Measurements from ENCODE around the gene GPR141. TPM values are rescaled to one million over a fixed set of nuclear protein-coding genes. Genes with fewer than 3 reads are reported as not detected.
"Not testable (repeated sequence)": the region's sequence is repeated elsewhere in the genome, so short reads cannot be mapped to it uniquely, and the experiment has no call there.

GPR141 gene
- total RNA-seq, 1 donor from 2014 or later = 0.38 TPM

DNA sequence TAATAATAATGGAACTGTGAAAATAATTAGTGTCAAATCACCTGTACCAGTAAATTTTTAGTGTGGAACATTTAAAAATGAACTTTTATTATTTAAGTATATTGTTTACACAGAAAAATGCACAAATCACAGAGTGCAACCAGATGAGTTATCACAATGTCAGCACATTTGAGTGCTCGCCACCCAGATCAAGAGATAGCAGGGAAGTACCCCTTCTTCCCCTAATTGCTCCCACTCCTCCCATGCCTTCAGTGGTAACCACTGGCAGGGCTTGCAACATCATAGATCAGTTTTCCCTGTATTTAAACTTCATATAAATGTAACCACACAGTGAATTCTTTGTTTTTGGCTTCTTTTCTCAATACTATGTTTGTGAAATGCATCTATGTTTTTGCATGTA, 7.8 kb upstream of the GPR141 start:
- ATAC-seq (ENCODE audit: poor library complexity) (no peak), DNase-seq (no peak)
- intact Hi-C loops (cut with DNase I) = no loop called here

DNA sequence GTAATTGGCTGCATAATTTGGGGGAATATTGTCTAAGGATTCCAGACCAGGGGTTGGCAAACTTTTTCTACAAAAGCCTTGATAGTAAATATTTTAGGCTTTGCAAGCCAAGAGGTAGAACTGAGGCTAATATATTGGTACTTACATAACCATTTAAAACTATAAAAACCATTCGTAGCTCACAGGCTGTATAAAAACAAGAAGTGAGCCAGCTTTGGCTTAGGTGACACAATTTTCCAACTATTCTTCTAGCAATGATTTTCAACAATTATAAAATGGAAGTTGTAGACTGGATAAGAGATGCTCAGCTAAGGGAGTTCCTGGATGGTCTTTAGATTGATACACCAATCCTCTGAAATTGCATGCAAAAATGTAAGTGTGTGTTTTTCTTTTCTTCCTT, 1.4 kb downstream of the GPR141 start:
- ATAC-seq (ENCODE audit: poor library complexity) (no peak), DNase-seq (no peak)
- intact Hi-C loops (cut with DNase I) = no loop called here

DNA sequence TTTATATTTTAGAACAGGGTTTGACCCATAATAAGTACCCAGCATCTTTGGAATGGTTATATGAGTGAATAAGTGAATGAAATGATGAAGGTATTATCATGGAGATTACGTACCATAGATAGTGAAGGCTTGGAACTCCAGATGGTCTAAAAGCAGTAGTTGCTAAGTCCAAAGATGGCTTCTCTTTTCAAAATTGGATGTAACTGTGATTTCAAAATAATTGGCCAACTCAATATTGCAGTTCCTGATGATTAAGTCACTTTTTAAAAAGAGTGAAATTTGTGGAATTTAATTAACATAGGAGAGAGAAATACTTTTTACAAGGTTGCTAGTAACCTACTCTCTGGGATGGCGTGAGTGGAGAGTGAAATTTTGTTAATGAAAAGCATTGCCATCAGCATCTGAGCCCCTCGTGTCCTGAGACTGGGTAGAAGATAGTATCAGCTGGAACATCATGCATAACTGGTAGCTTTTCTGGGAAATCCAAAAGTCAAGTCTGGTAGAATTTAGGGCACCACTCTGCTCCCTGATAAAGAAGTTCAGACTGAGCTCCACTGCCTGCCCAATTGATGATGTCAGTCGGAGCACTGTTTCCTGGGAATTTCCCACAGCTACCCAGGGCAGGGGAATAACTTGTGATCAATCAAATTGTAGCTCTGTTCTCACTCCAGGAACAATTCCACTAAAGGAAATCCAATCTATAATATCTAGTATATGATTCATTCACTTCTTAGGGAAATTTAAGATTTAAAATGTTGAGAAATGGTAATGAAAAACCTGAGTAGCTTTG, 3.2 kb downstream of the GPR141 start:
- ATAC-seq (ENCODE audit: poor library complexity) (no peak), DNase-seq (no peak)
- intact Hi-C loops (cut with DNase I) = no loop called here

DNA sequence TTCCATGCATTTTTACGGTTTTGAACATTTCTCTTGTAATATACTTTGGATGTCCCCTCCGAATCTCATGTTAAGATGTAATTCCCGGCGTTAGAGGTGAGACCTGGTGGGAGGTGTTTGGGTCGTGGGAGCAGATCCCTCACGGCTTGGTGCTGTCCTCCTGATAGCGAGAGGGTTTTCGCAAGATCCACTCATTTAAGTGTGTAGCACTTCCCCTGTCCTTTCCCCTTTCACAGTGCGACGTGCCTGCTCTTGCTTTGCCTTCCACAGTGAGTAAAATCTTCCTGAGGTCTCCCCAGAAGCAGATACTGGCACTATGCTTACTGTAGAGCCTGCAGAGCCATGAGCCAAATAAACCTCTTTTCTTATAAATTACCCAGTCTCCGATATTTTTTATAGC, 6.6 kb downstream of the GPR141 start:
- intact Hi-C loops (cut with DNase I) = no loop called here
- DNase-seq (no peak), ATAC-seq (ENCODE audit: poor library complexity) (no peak)

DNA sequence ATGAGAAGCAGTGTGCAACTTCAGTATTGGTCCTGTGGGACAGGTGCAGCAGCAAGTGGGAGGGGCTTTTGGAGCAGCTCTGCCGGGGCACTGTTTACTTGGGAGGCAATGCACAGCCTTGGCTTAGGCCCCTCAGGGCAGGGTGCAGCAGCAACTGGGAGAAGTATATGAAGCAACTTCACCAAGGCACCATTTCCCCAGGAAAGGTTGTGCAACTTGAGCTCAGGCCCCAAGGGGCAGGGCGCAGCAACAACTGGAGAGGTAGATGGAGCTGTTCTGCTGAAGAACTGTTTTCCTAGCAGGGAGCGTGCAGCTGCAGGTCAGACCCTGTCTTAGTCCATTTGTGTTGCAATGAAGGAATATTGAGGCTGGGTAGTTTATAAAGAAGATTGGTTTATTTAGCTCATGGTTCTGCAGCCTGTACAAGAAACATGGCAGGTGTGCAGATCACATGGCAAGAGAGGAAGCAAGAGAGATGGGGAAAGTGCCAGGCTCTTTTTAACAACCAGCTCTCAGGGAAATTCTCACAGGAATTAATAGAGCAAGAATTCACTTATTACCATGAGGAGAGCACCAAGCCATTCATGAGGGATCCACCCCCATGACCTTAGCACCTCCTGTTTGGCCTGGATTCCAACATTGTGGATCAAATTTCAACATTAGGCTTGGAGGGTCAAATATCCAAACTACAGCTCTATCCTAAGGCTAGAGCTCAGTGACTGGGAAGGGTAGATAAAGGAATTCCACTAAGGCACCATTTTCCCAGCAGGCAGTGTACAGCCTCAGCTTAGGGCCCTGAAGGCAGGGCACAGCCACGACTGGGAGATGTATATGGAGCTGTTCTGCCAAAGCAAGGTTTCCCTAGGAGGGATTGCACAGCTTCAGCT, 10.9 kb downstream of the GPR141 start:
- DNase-seq (peak; percentile 56), ATAC-seq (ENCODE audit: poor library complexity) (peak; percentile 55)
- intact Hi-C loops (cut with DNase I) = no loop called here

DNA sequence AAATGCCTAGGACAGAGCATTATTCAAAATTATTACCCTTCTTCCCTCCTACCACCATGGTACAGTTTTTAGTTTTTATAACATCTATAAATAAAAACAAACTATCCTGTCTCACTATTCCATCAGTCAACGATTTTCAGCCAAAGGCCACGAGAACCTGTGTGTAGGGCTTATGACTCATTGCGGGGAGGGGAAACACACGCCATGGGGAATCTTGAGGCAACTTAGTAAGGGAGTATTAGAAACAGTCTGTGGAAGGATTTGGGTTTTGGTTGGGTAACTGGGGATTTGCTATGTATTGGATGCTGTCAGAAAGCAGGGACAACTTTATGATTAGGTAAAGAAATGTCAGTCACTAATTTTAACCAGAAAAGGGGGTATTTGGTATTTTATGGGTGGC, 14.7 kb downstream of the GPR141 start:
- DNase-seq (no peak), ATAC-seq (ENCODE audit: poor library complexity) (no peak)
- intact Hi-C loops (cut with DNase I) = no loop called here

GRCh38 chr7:37698782-37699181, 15.2 kb downstream of the GPR141 start:
- intact Hi-C loops (cut with DNase I) = no loop called here
- DNase-seq = no peak
- ATAC-seq (ENCODE audit: poor library complexity) = no peak

DNA sequence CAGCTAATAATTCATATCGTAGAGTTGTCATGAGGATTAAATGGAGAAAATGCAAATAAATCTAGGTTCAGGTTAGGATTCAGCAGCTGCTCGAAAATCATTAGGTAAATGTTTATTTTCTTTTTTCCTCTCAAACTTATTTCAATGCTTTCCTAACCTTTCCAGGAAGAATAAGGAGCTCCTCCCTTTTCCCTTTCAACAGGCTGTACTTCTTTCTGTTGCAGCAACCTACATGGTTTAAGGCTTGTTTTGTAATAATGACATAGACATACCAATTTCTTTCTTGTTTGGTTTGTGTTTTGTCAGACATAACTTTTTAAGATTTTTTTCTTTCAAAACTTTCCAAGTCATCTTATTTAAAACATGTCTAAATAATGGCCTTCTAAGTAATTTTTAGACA, 18.2 kb downstream of the GPR141 start:
- DNase-seq (no peak), ATAC-seq (ENCODE audit: poor library complexity) (no peak)
- intact Hi-C loops (cut with DNase I) = no loop called here

GRCh38 chr7:37703361-37703760, 19.8 kb downstream of the GPR141 start:
- DNase-seq = no peak
- intact Hi-C loops (cut with DNase I) = no loop called here
- ATAC-seq (ENCODE audit: poor library complexity) = no peak

DNA sequence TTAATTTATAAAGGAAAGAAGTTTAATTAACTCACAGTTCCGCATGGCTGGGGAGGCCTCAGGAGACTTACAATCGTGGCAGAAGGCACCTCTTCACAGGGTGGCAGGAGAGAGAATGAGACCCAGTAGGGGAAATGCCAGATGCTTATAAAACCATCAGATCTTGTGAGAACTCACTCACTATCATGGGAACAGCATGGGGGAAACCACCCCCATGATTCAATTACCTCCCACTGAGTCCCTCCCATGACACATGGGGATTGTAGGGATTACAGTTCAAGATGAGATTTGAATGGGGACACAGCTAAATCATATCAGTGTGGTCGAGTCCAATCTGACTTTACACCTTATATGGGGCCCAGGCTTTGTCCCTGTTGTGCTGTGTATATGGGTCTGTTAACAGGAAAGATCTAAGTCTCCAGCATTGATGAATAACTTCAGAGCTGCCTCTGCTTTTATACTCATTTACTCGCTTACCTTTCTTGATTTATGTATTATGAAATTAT, 20.8 kb downstream of the GPR141 start:
- ATAC-seq (ENCODE audit: poor library complexity); DNase-seq; intact Hi-C loops (cut with DNase I): not testable (repeated sequence)

DNA sequence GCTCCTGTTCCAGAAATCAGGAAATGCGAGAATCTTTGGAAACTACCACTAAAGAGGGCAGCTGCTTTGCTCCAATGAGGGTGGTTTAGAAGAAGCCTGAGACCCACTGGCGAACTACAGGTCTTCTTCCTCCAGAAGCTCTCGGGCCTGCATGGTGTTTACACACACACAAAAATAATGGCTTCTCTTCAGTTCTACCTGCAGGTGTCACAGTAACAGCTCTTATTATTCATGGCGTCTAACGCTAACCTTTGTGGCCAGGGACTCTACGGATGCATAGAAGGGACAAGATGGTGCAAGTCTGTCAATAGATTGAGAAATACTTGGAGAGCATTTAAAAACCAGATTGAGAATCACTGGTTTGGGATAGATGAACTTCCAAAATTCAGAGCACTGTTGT, 22.4 kb downstream of the GPR141 start:
- intact Hi-C loops (cut with DNase I) = no loop called here
- DNase-seq (no peak), ATAC-seq (ENCODE audit: poor library complexity) (no peak)

DNA sequence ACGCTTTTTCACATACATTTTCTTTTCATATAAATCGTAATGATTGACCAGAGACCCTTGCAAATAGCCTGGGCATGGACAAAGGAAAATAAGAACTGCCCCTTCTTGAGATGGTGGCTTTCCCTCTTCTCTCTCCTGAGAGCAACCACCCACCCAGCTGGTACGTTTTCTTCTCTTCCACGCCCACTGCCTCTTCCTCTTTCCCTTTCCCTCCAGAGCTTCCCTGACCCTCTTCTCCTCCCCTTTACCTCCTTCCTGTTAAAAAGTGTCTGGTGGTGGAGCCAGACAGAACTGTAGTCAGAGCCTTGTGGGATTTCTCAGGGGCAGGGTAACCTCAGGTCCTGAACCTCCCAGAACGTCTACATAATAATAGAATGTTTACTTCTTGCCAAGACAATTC, 23.2 kb downstream of the GPR141 start:
- intact Hi-C loops (cut with DNase I) = no loop called here
- DNase-seq (no peak), ATAC-seq (ENCODE audit: poor library complexity) (peak; percentile 39)

DNA sequence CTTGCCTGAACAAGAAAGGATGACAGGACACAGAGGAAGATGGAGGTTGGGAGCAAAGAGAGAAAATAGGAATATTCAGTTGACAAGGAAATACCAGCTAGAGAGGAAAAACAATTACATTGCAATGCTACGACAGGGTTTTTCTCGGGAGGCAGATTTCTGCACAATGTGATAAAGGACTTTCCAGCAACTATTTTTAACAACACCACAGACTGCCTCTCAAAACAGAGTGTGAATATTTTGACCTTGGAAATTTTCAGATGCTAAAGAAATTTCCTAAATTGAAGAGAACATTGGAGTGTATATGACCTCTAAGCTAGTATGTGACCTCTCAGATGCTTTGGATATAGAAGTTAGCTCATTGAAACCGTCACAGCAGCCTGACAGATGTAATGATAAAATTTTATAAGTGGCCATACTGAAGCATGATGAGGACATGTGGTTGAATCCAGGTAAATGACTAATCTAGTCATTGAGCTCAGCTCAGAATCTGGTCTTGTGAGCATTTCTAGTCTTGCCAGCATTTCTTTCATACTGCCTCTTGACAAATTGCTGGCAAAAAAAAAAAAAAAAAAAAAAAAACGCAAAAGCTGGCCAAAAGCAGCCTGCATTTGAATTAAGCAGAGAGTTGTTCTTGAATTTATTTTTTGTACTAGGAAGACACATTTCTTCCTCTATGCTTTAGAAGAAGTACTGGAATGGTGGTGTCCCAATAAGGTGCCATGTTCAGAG, 24.4 kb downstream of the GPR141 start:
- intact Hi-C loops (cut with DNase I) = no loop called here
- DNase-seq (no peak), ATAC-seq (ENCODE audit: poor library complexity) (peak; percentile 46)

- intact Hi-C loops (cut with DNase I) = no loop called here
- ATAC-seq (ENCODE audit: poor library complexity) (no peak), DNase-seq (no peak)
Observed at GRCh38 chr7:37709631-37710509, 26.3 kb downstream of the GPR141 start.

- DNase-seq (no peak), ATAC-seq (ENCODE audit: poor library complexity) (no peak)
- intact Hi-C loops (cut with DNase I) = no loop called here
Observed at GRCh38 chr7:37713613-37714012, 30.0 kb downstream of the GPR141 start.

- intact Hi-C loops (cut with DNase I) = no loop called here
- ATAC-seq (ENCODE audit: poor library complexity) (no peak), DNase-seq (no peak)
Observed at GRCh38 chr7:37714606-37715005, 31.0 kb downstream of the GPR141 start.

GRCh38 chr7:37718585-37718984, 35.0 kb downstream of the GPR141 start:
- no peak for DNase-seq
- ATAC-seq (ENCODE audit: poor library complexity) = no peak
- intact Hi-C loops (cut with DNase I) = no loop called here

- no peak for ATAC-seq (ENCODE audit: poor library complexity)
- intact Hi-C loops (cut with DNase I) = no loop called here
- DNase-seq = no peak
Observed at GRCh38 chr7:37719077-37719476, 35.5 kb downstream of the GPR141 start.
